Activated T-cell treated with anti-CD3 and anti-CD28 coated beads, Interleukin-2, amount 50 U/mL, for 72 hours (primary cell): ENCODE measurements around the gene SNRNP27. TPM values are rescaled to one million over a fixed set of nuclear protein-coding genes. Genes with fewer than 3 reads are reported as not detected.
"Not testable (repeated sequence)": the region's sequence is repeated elsewhere in the genome, so short reads cannot be mapped to it uniquely, and the experiment has no call there.

Experiments
- ATAC-seq, 2 donors: fragments of 150-1000 bp; cut with Tn5 transposase; replicated peaks in 1 of 2; 2 replicates each; pipeline ENCODE4 v1.10.0; 2021; ENCODE audit warnings: moderate library complexity in 2 of 2, mild to moderate bottlenecking in 1 of 2
- DNase-seq, 2 donors: peaks; one replicate each; pipeline ENCODE4 v3.0.0; 2021 to 2022; ENCODE audit warnings: mixed read lengths in 1 of 2
- H3K27ac Mint-ChIP-seq: one replicate; pipeline ENCODE4 v1.8.0; 2022; ENCODE audit warnings: mild to moderate bottlenecking, moderate library complexity, mixed read lengths
- H3K27me3 Mint-ChIP-seq: one replicate; pipeline ENCODE4 v1.8.0; 2022; ENCODE audit warnings: low read depth, mixed read lengths
- H3K36me3 Mint-ChIP-seq, 2 donors: one replicate each; pipeline ENCODE4 v1.8.0; 2022; ENCODE audit warnings: mixed read lengths in 2 of 2, mild to moderate bottlenecking in 1 of 2; ENCODE audit not compliant: insufficient read depth in 2 of 2
- H3K4me1 Mint-ChIP-seq: one replicate; pipeline ENCODE4 v1.8.0; 2022; ENCODE audit warnings: low read depth, mixed read lengths
- H3K4me3 Mint-ChIP-seq, 2 donors: one replicate each; pipeline ENCODE4 v1.8.0; 2022; ENCODE audit warnings: mild to moderate bottlenecking in 2 of 2, mixed read lengths in 2 of 2, moderate library complexity in 2 of 2
- H3K9me3 Mint-ChIP-seq, 2 donors: one replicate each; pipeline ENCODE4 v1.8.0; 2022; ENCODE audit warnings: mixed read lengths in 2 of 2
- total RNA-seq, 2 donors: library from RNA; stranded (reverse); gene quantifications; one replicate each; pipeline ENCODE4 v1.2.3, GENCODE V29; 2022

Gene SNRNP27
- total RNA-seq, 2 donors from 2014 or later: 67.4 to 77.4 TPM

GRCh38 chr2:69944756-69945155 lies 51.0 kb downstream of the SNRNP27 start:
- DNase-seq (no peak), ATAC-seq (no peak)
- no peaks in the 10 kb centered on the region for H3K27me3 Mint-ChIP-seq
- H3K36me3 Mint-ChIP-seq: peaks cover 4 to 7% of the 10 kb centered on the region in 2 donors
- no peak overlapping the region for H3K4me3 Mint-ChIP-seq
- peaks cover 44% of the 10 kb centered on the region for H3K4me1 Mint-ChIP-seq
- H3K9me3 Mint-ChIP-seq: no peaks in the 10 kb centered on the region
- H3K27ac Mint-ChIP-seq: no peak overlapping the region

GRCh38 chr2:69945441-69945840 lies 51.7 kb downstream of the SNRNP27 start:
- H3K36me3 Mint-ChIP-seq: peaks cover 4% of the 10 kb centered on the region in 2 donors
- peak overlapping the region; percentile 49 to 63 for H3K4me3 Mint-ChIP-seq
- ATAC-seq (no peak), DNase-seq (no peak)
- peaks cover 44% of the 10 kb centered on the region for H3K4me1 Mint-ChIP-seq
- H3K27me3 Mint-ChIP-seq: no peaks in the 10 kb centered on the region
- H3K27ac Mint-ChIP-seq: peak overlapping the region; percentile 66
- no peaks in the 10 kb centered on the region for H3K9me3 Mint-ChIP-seq

- Mint-ChIP-seq H3K4me3 (peak overlapping the region; percentile 62 to 69), H3K27me3 (no peaks in the 10 kb centered on the region), H3K4me1 (peaks cover 44% of the 10 kb centered on the region), H3K36me3 (peaks cover 4% of the 10 kb centered on the region in 2 donors), H3K9me3 (no peaks in the 10 kb centered on the region), H3K27ac (peak overlapping the region; percentile 84)
- DNase-seq (no peak), ATAC-seq (no peak)
These were observed 52.2 kb downstream of the SNRNP27 start for GRCh38 chr2:69945941-69946340.

GRCh38 chr2:69946351-69947324 lies 52.9 kb downstream of the SNRNP27 start:
- Mint-ChIP-seq H3K9me3 (no peaks in the 10 kb centered on the region), H3K4me3 (peak overlapping the region; percentile 62 to 69), H3K36me3 (peaks cover 4% of the 10 kb centered on the region in 2 donors), H3K4me1 (peaks cover 44% of the 10 kb centered on the region), H3K27ac (peak overlapping the region; percentile 84), H3K27me3 (no peaks in the 10 kb centered on the region)
- peak; percentile 69 to 70 for DNase-seq
- peak; percentile 91 to 93 for ATAC-seq

- no peaks in the 10 kb centered on the region for H3K27me3 Mint-ChIP-seq
- no peak for DNase-seq
- H3K9me3 Mint-ChIP-seq: no peaks in the 10 kb centered on the region
- H3K4me3 Mint-ChIP-seq: peak overlapping the region; percentile 8 to 69
- H3K4me1 Mint-ChIP-seq: peaks cover 44% of the 10 kb centered on the region
- no peak for ATAC-seq
- peaks cover 4% of the 10 kb centered on the region in 2 donors for H3K36me3 Mint-ChIP-seq
- H3K27ac Mint-ChIP-seq: peak overlapping the region; percentile 84
These were observed 53.7 kb downstream of the SNRNP27 start for GRCh38 chr2:69947325-69947931.

- DNase-seq (no peak), ATAC-seq (no peak)
- H3K27ac Mint-ChIP-seq: no peak overlapping the region
- no peaks in the 10 kb centered on the region for H3K9me3 Mint-ChIP-seq
- peaks cover 39% of the 10 kb centered on the region for H3K4me1 Mint-ChIP-seq
- H3K4me3 Mint-ChIP-seq: no peak overlapping the region
- no peaks in the 10 kb centered on the region for H3K27me3 Mint-ChIP-seq
- H3K36me3 Mint-ChIP-seq: peaks cover under 1 to 4% of the 10 kb centered on the region in 2 donors
These were observed 54.5 kb downstream of the SNRNP27 start for GRCh38 chr2:69948032-69948962.

GRCh38 chr2:69948963-69949645 lies 55.3 kb downstream of the SNRNP27 start:
- no peak overlapping the region for H3K27ac Mint-ChIP-seq
- H3K4me1 Mint-ChIP-seq: peaks cover 36% of the 10 kb centered on the region
- no peak overlapping the region for H3K4me3 Mint-ChIP-seq
- ATAC-seq: no peak
- peaks cover 0 to 4% of the 10 kb centered on the region in 2 donors for H3K36me3 Mint-ChIP-seq
- no peaks in the 10 kb centered on the region for H3K9me3 Mint-ChIP-seq
- no peaks in the 10 kb centered on the region for H3K27me3 Mint-ChIP-seq
- no peak for DNase-seq

GRCh38 chr2:69950241-69950640 lies 56.5 kb downstream of the SNRNP27 start:
- Mint-ChIP-seq H3K9me3 (no peaks in the 10 kb centered on the region), H3K4me1 (peaks cover 30% of the 10 kb centered on the region), H3K27ac (no peak overlapping the region), H3K36me3 (peaks cover 0 to 2% of the 10 kb centered on the region in 2 donors), H3K4me3 (no peak overlapping the region), H3K27me3 (peaks cover 4% of the 10 kb centered on the region)
- no peak for DNase-seq
- no peak for ATAC-seq

- ATAC-seq, H3K4me3 Mint-ChIP-seq, H3K36me3 Mint-ChIP-seq, DNase-seq, H3K27ac Mint-ChIP-seq, H3K27me3 Mint-ChIP-seq, H3K9me3 Mint-ChIP-seq: not testable (repeated sequence)
- H3K4me1 Mint-ChIP-seq: peaks cover 26% of the 10 kb centered on the region
These were observed 56.9 kb downstream of the SNRNP27 start for GRCh38 chr2:69950671-69951070.

GRCh38 chr2:69952336-69953115 lies 58.8 kb downstream of the SNRNP27 start:
- ATAC-seq: no peak
- peak overlapping the region; percentile 76 for H3K27ac Mint-ChIP-seq
- no peaks in the 10 kb centered on the region for H3K36me3 Mint-ChIP-seq
- peaks cover 4% of the 10 kb centered on the region for H3K27me3 Mint-ChIP-seq
- no peak overlapping the region for H3K4me3 Mint-ChIP-seq
- no peak for DNase-seq
- H3K9me3 Mint-ChIP-seq: no peaks in the 10 kb centered on the region
- H3K4me1 Mint-ChIP-seq: peaks cover 7% of the 10 kb centered on the region

GRCh38 chr2:69954084-69954483 lies 60.3 kb downstream of the SNRNP27 start:
- no peak overlapping the region for H3K27ac Mint-ChIP-seq
- H3K36me3 Mint-ChIP-seq: no peaks in the 10 kb centered on the region
- H3K27me3 Mint-ChIP-seq: peaks cover 4% of the 10 kb centered on the region
- ATAC-seq: no peak
- peaks cover 4% of the 10 kb centered on the region for H3K4me1 Mint-ChIP-seq
- no peak overlapping the region for H3K4me3 Mint-ChIP-seq
- H3K9me3 Mint-ChIP-seq: no peaks in the 10 kb centered on the region
- no peak for DNase-seq
